ENCODE results near the gene TET1. TPM values are rescaled to one million over a fixed set of nuclear protein-coding genes. Genes with fewer than 3 reads are reported as not detected.
A peak's percentile ranks its signal among the peaks of the same experiment; 100 is the strongest.
"Not testable (repeated sequence)": the region's sequence is repeated elsewhere in the genome, so short reads cannot be mapped to it uniquely, and the experiment has no call there.

Gene TET1
- total RNA-seq, 2 experiments from 2014 or later = 3.0 to 3.7 TPM

DNA sequence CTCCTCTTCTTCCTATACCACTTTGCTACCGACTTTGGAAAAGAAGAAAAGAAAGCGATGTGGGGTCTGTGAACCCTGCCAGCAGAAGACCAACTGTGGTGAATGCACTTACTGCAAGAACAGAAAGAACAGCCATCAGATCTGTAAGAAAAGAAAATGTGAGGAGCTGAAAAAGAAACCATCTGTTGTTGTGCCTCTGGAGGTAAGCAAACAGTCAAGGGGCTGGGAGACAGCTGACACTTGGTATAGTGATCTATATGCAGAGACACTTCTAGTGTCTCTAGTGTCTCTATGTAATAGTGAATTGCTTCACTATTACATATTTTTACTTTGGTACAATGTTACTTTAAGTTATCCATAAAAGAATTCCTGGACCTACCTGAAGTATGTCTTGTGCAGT, 13.9 kb downstream of the TET1 start:
- no peaks in the 10 kb centered on the region for H3K36me3 Mint-ChIP-seq (ENCODE audit: low read depth)

DNA sequence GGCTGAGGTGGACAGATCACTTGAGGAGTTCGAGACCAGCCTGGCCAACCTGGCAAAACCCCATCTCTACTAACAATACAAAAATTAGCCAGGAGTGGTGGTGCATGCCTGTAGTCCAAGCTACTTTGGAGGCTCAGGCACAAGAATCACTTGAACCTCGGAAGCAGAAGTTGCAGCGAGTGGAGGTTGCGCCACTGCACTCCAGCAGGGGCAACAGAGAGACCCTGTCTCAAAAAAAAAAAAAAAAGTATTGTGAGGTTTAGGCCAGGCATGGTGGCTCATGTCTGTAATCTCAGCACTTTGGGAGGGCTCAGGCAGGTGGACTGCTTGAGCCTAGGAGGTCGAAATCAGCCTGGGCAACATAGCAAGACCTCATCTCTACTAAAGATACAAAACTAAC, 16.0 kb downstream of the TET1 start:
- POLR2A ChIA-PET = no interaction called here

More for the DNA sequence above, 13.9 kb downstream of the TET1 start:
- ChIA-PET POLR2A (no interaction called here), CTCF (interaction anchor here (1.0 kb wide), 1 partner anchor 22 kb away, joined by 3 read pairs; no protein-coding TSS in a partner anchor)
- Mint-ChIP-seq H3K9me3 (no peaks in the 10 kb centered on the region), H3K27me3 (no peaks in the 10 kb centered on the region), H3K4me1 (no peaks in the 10 kb centered on the region), H3K4me3 (no peak overlapping the region), H3K27ac (no peak overlapping the region)
- DNase-seq = no peak

DNA sequence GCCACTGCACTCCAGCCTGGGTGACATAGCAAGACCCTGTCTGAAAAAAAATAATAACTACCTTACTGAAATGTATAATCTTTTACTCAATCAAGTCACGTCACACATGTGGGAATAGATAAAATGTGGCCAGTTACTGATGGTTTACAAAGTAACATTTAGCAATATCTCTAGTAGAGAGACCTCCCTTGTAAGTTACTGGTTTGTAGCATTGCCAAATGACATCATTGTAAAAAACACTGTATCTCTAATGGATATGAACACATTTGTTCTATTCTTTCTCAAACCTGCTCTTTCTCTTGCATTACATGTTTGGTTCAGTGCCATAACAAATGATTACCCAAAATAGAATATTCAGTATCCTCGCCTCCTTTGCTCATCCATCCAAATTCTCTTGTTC, 18.8 kb downstream of the TET1 start:
- Mint-ChIP-seq H3K36me3 (ENCODE audit: low read depth) (no peaks in the 10 kb centered on the region), H3K27ac (no peak overlapping the region), H3K27me3 (no peaks in the 10 kb centered on the region), H3K4me3 (no peak overlapping the region), H3K9me3 (no peaks in the 10 kb centered on the region), H3K4me1 (no peaks in the 10 kb centered on the region)
- no peak for DNase-seq
- CTCF ChIA-PET = no interaction called here
- POLR2A ChIA-PET = no interaction called here

More for the DNA sequence above, 16.0 kb downstream of the TET1 start:
- Mint-ChIP-seq H3K9me3 (no peaks in the 10 kb centered on the region), H3K36me3 (ENCODE audit: low read depth) (no peaks in the 10 kb centered on the region), H3K27me3 (no peaks in the 10 kb centered on the region), H3K4me3 (no peak overlapping the region), H3K27ac (no peak overlapping the region), H3K4me1 (no peaks in the 10 kb centered on the region)
- DNase-seq = no peak
- CTCF ChIA-PET = no interaction called here

DNA sequence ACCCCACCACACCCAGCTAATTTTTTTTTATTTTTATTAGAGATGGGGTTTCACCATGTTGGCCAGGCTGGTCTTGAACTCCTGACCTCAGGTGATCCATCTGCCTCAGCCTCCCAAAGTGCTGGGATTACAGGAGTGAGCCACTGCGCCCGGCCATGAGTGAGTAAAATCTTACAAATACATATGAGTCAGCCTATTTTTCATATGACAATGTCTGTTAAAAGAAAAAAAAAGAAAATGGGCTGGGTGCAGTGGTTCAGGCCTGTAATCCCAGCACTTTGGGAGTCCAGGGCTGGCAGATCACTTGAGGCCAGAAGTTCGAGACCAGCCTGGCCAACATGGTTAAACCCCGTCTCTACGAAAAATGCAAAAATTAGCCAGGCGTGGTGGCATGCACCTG, 24.1 kb downstream of the TET1 start:
- H3K36me3 Mint-ChIP-seq (ENCODE audit: low read depth); H3K27me3 Mint-ChIP-seq; H3K27ac Mint-ChIP-seq; H3K4me1 Mint-ChIP-seq; DNase-seq; H3K9me3 Mint-ChIP-seq; H3K4me3 Mint-ChIP-seq; POLR2A ChIA-PET: not testable (repeated sequence)
- CTCF ChIA-PET = interaction anchor here (0.6 kb wide), 1 partner anchor 16 kb away, joined by 3 read pairs; no protein-coding TSS in a partner anchor

DNA sequence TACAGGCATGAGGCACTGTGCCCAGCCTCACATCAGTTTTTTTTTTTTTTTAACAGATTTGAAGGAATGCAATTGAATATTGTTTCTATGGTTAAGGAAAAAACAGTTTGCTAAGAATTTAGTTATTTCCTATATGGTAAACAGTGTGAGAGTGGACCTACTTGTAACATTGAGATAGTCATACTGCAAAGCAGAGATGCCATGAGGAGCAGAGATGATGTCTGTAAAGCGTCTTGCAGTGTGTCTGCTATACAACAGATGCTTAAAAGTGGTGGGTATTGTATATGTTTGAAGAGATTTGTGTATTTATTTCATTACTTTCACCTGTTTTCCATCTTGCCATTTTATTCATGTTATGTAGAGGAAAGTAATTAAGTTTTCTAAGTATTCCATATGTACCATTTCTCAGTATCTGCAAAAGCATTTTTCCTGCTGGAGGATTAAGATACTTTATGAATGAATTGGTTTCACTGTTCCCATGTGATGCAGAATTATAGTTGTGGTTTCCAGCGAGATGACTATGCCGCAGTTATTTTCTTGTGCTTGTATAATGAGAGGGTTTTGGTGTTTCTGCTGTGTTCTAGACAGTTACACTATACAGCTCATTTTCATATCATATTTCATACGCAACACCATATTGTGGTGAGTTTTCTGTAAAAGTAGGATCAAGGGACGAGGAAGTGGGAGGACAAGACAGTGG, 26.6 kb downstream of the TET1 start:
- no peak for DNase-seq
- Mint-ChIP-seq H3K4me1 (peaks cover 6% of the 10 kb centered on the region), H3K36me3 (ENCODE audit: low read depth) (no peaks in the 10 kb centered on the region), H3K4me3 (no peak overlapping the region), H3K27ac (no peak overlapping the region), H3K9me3 (no peaks in the 10 kb centered on the region), H3K27me3 (no peaks in the 10 kb centered on the region)
- POLR2A ChIA-PET = no interaction called here
- CTCF ChIA-PET = interaction anchor here (0.6 kb wide), 1 partner anchor 14 kb away, joined by 4 read pairs; no protein-coding TSS in a partner anchor

DNA sequence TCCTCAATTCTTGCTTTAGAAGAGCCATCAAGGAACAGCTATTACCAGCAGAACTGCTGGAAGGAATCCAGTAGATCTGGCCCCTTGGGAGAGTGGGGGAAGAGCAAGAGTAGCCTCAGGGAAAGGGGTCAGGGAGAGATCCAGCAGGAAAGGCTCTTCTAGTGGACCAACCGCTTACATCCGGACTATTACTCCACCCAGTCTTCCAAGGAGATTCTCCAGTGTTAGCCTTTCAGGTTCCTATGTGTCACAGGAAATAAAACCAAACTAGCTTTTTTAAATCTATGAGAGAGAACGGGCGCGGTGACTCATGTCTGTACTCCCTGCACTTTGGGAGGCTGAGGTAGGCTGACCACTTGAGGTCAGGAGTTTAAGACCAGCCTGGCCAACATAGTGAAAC, 34.3 kb downstream of the TET1 start:
- Mint-ChIP-seq H3K36me3 (ENCODE audit: low read depth) (no peaks in the 10 kb centered on the region), H3K4me3 (no peak overlapping the region), H3K9me3 (no peaks in the 10 kb centered on the region), H3K27ac (no peak overlapping the region), H3K27me3 (peaks cover 2% of the 10 kb centered on the region), H3K4me1 (peaks cover 3% of the 10 kb centered on the region)
- ChIA-PET CTCF (no interaction called here), POLR2A (no interaction called here)
- DNase-seq = no peak

DNA sequence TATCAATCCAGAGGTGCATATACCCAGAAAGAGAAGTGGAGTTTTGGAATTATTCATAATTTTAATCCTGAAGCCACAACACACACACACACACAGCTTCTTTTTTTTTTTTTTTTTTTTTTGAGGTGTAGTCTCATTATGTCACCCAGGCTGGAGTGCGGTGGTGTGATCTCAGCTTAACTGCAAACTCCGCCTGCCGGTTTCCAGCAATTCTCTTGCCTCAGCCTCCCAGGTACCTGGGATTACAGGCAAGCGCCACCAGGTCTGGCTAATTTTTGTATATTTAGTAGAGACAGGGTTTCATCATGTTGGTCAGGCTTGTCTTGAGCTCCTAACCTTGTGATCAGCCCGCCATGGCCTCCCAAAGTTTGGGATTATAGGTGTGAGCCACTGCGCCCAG, 35.4 kb downstream of the TET1 start:
- ChIA-PET CTCF (interaction anchor here (0.9 kb wide), 1 partner anchor 13 kb away, joined by 3 read pairs; no protein-coding TSS in a partner anchor), POLR2A (no interaction called here)
- Mint-ChIP-seq H3K4me3 (no peak overlapping the region), H3K27me3 (peaks cover 2% of the 10 kb centered on the region), H3K27ac (no peak overlapping the region), H3K9me3 (no peaks in the 10 kb centered on the region), H3K36me3 (ENCODE audit: low read depth) (no peaks in the 10 kb centered on the region), H3K4me1 (peaks cover 14% of the 10 kb centered on the region)
- DNase-seq = no peak

DNA sequence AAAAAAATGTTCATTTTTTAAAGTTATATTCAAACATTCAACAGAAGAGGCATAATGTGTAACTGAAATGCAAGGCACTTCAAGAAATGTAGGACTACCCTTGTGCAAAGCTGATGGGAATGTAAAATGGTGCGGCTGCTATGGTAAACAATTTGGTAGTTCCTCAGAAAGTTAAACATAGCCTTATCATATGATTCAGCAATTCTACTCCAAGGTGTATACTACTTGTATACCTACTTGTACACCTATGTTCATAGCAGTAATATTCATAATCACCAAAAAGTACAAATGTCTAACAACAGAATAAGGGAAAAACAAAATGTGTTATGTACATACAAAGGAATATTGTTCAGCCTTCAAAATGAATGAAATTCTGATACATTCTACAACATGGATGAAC, 37.3 kb downstream of the TET1 start:
- peaks cover 31% of the 10 kb centered on the region for H3K4me1 Mint-ChIP-seq
- ChIA-PET CTCF (no interaction called here), POLR2A (no interaction called here)
- H3K27me3 Mint-ChIP-seq = peaks cover 2% of the 10 kb centered on the region
- no peak overlapping the region for H3K27ac Mint-ChIP-seq
- no peak for DNase-seq
- H3K36me3 Mint-ChIP-seq (ENCODE audit: low read depth) = peaks cover 6% of the 10 kb centered on the region
- H3K9me3 Mint-ChIP-seq = peaks cover 3% of the 10 kb centered on the region
- no peak overlapping the region for H3K4me3 Mint-ChIP-seq

DNA sequence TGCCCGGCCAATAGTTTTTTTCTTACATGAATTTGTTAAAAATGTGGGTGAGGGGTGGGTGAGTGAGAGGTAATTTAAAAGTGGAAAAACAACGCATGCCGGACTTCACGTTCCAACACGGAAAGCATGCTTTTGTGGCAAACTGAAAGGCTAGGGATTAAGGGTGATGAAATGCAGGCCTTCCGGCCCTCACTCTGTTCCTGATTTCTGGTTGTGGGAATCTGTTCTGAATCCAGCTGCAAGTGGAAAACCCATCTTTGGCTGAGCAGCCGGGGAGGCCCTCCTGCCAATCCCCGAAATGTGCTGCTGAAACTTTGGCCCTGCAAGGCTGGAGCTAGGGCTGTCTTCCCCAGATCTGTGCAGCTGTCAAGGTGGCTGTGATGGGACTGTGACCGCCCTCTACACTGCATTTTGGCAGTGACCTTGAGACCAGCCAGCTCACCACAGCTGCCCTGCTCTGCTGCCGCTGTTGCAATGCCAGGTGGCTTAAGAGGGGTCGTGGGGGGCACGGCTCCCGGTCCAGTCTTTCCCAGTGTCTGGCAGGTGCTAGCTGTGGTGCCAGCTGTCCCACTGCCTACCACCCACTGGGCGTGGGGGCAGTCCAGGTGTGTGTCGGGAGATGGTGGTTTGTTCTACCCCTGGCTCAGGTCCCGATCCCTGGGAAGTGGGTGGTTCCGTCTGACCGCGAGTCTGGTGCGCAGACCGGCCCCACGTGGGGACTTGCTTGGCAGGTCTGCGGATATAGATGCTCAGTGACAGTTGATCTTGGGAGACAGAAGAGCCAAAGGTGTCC, 39.0 kb downstream of the TET1 start:
- H3K27ac Mint-ChIP-seq = peak overlapping the region; percentile 25

DNA sequence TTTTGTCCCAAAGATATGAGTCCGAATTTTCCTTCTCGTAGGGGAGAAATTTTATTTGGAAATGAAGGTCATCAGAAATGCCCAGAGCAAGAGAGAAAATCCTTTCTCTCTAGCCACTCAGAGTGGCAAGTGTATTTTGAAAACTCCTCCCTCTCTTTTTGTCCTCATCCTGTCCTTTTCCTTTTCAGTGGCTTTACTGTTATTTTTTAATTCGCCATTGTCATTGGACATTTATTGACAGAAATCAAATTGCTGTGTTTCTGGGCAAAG, 39.6 kb downstream of the TET1 start:
- POLR2A ChIA-PET = interaction anchor here (0.6 kb wide), 1 partner anchor 38 kb away, joined by 3 read pairs; no protein-coding TSS in a partner anchor
- Mint-ChIP-seq H3K4me3 (peak overlapping the region; percentile 68), H3K36me3 (ENCODE audit: low read depth) (peaks cover 20% of the 10 kb centered on the region), H3K9me3 (peaks cover 3% of the 10 kb centered on the region), H3K4me1 (peaks cover 33% of the 10 kb centered on the region), H3K27ac (peak overlapping the region; percentile 89), H3K27me3 (no peaks in the 10 kb centered on the region)
- CTCF ChIA-PET = interaction anchor here (1.0 kb wide), 1 partner anchor 49 kb away, joined by 4 read pairs; no protein-coding TSS in a partner anchor
- DNase-seq = no peak

More for the DNA sequence above, 39.0 kb downstream of the TET1 start:
- ChIA-PET POLR2A (no interaction called here), CTCF (no interaction called here)
- DNase-seq = no peak
- H3K4me1 Mint-ChIP-seq = peaks cover 33% of the 10 kb centered on the region
- H3K27me3 Mint-ChIP-seq = no peaks in the 10 kb centered on the region
- H3K9me3 Mint-ChIP-seq = peaks cover 3% of the 10 kb centered on the region
- peak overlapping the region; percentile 23 for H3K4me3 Mint-ChIP-seq
- H3K36me3 Mint-ChIP-seq (ENCODE audit: low read depth) = peaks cover 20% of the 10 kb centered on the region

DNA sequence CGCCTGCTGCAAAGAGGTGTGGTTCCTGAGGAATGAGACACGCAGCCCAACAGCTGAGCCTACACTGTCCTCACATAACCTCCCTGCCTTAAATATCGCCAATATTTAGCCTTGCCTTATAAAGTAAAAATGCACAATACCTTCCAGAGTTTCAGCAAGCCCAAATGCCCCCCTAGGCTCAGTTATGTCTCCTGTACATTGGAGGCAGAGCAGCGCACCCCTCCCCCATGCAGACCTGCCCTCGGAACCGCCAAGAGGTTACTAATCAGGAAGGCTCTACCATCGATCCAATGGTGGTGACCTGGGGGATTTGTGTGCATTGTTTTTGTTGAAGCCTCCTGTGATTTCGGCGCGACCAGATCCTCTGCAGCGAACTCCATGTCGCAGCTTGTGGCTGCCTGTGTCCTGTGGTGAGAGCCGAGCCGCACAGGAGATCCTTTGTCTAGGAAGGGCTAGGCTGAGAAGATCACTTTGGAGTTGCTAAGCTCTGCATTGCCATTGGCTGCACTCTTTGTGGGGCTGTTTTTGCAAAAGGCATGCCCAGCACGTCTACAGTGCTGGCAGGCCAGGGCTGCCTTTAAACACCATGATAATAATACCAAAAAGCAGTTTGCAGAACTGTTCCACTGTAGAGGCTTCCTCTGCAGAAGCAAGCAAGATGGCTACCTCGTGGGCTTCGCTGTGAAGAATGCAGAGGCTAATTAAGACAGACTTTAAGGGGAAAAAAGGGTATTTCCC, 40.1 kb downstream of the TET1 start:
- Mint-ChIP-seq H3K9me3 (peaks cover 3% of the 10 kb centered on the region), H3K4me1 (peaks cover 33% of the 10 kb centered on the region), H3K36me3 (ENCODE audit: low read depth) (peaks cover 20% of the 10 kb centered on the region), H3K4me3 (peak overlapping the region; percentile 68), H3K27ac (peak overlapping the region; percentile 89), H3K27me3 (no peaks in the 10 kb centered on the region)
- ChIA-PET CTCF (interaction anchor here (0.8 to 1.6 kb wide), 3 partner anchors 12 to 52 kb away, joined by 3 to 5 read pairs (median 4); no protein-coding TSS in a partner anchor), POLR2A (interaction anchor here (0.6 kb wide), 2 partner anchors 39 to 808 kb away, joined by 3 read pairs; no protein-coding TSS in a partner anchor)
- peak; percentile 75 for DNase-seq

DNA sequence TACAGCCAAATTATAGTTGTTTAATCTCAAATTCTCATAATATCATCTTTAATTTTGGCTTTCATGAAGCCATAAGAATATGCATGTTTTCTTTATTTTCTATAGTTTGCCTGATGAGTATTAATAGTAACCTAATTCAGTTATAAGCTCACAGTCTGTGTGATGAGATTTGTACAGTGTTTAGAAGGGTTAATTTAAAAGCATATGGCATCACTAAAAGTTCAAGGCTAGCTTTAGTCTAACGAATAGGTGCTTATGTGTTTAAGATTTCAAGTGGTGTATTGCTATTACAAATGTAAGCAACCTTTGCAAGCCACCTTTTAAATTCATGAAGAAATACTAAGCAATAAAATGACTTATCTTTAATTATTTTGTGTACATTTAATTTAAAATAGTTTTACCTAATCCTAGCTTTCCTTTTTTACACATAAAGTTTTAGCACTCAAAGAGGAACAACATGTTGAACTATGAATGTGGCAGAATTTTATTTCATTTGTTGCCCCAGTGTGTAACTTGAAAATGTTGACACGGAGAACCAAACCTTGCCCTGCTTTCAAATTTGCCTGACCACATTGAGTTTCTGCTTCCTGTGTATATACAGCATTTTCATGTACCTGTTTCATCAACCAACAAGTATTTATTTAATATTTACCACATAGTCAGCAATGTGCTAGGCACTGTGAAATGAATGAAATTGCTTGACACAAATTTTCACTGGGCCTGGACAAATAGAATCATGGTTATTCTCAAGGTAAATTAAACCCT, 41.5 kb downstream of the TET1 start:
- Mint-ChIP-seq H3K27me3 (no peaks in the 10 kb centered on the region), H3K4me1 (peaks cover 33% of the 10 kb centered on the region), H3K4me3 (peak overlapping the region; percentile 68), H3K27ac (peak overlapping the region; percentile 86), H3K9me3 (peaks cover 3% of the 10 kb centered on the region), H3K36me3 (ENCODE audit: low read depth) (peaks cover 20% of the 10 kb centered on the region)
- ChIA-PET POLR2A (no interaction called here), CTCF (interaction anchor here (1.6 kb wide), 1 partner anchor 13 kb away, joined by 3 read pairs; no protein-coding TSS in a partner anchor)
- DNase-seq = no peak
